Kidney epithelial cell (primary cell): ENCODE measurements around the gene CSRNP3. TPM values are rescaled to one million over a fixed set of nuclear protein-coding genes. Genes with fewer than 3 reads are reported as not detected.
A peak's percentile ranks its signal among the peaks of the same experiment; 100 is the strongest.

Experiments used
- DNase-seq: peaks from one replicate; pipeline ENCODE4 v3.0.0-alpha.2; 2010; ENCODE audit warnings: low read depth
- H3K27me3 ChIP-seq: 2 replicates; pipeline ENCODE4 v1.6.0; 2011; ENCODE audit warnings: low read length; ENCODE audit not compliant: control insufficient read depth, insufficient read depth
- H3K36me3 ChIP-seq: 2 replicates; pipeline ENCODE4 v1.5.1; 2011; ENCODE audit warnings: low read length; ENCODE audit not compliant: control insufficient read depth, insufficient read depth
- H3K4me3 ChIP-seq: 2 replicates; pipeline ENCODE4 v1.5.1; 2011; ENCODE audit warnings: low read depth, mild to moderate bottlenecking, control low read depth, low read length
- CTCF ChIP-seq: IDR thresholded peaks from 2 replicates; pipeline ENCODE4 v1.5.1; 2011; ENCODE audit warnings: mild to moderate bottlenecking, moderate library complexity, low read length, control low read depth, inconsistent platforms; ENCODE audit not compliant: insufficient read depth, poor library complexity, severe bottlenecking
- total RNA-seq: library from RNA; depleted of rRNA; stranded (reverse); fragments of >200 nt; gene quantifications from 2 replicates; pipeline ENCODE4 v1.2.3, GENCODE V29; 2015

Gene CSRNP3
- total RNA-seq, 1 donor from 2014 or later: 1.6 TPM

- Histone ChIP-seq H3K4me3 (no peak overlapping the region), H3K36me3 (no peaks in the 10 kb centered on the region), H3K27me3 (no peaks in the 10 kb centered on the region)
- TF ChIP-seq CTCF: no peak
- DNase-seq: no peak
Observed at GRCh38 chr2:165454905-165455304, 14.6 kb upstream of the CSRNP3 start.

DNA sequence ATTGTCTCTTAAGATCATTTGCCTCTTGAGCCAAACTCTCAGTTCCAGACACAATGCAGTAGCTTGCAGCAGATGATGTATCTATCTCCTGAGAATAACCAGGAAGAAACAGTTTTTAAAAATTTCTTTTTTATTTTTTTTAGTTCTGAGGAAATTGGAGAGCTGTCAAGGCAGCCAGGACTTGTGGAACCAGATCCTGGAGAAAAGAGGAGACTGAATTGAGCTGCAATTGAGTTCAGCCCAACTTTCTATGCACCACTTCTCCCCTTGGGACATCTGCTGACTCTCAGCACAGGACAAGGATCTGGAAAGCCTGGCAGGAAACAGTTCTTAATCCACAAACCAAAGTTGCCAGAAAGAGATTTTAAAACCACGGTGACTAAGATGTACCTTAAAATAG is 13.5 kb upstream of the CSRNP3 start:
- Histone ChIP-seq H3K36me3 (no peaks in the 10 kb centered on the region), H3K4me3 (no peak overlapping the region), H3K27me3 (no peaks in the 10 kb centered on the region)
- DNase-seq: no peak
- TF ChIP-seq CTCF: no peak

- Histone ChIP-seq H3K27me3 (no peaks in the 10 kb centered on the region), H3K36me3 (no peaks in the 10 kb centered on the region), H3K4me3 (no peak overlapping the region)
- TF ChIP-seq CTCF: no peak
- no peak for DNase-seq
Observed at GRCh38 chr2:165462443-165462842, 7.1 kb upstream of the CSRNP3 start.

DNA sequence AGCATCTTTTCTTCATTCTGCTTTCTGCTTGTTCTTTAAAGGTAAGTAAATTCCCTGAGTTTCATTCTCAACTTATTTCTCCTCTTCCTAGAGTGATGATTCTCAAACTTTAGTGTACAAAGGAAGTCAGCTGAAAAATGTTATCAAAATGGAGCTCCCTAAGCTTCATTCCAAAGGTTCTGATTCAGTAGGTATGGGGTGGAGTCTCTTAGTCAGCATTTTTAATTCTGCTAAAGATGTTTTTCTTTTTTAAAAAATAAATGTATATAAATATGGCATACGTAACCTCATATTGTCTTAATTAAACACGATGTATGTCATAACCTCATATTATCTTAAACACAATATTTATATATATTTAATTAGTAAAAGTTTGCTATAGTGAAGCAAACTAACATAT is 3.1 kb upstream of the CSRNP3 start:
- no peak for TF ChIP-seq CTCF
- no peaks in the 10 kb centered on the region for H3K36me3 ChIP-seq
- no peak for DNase-seq
- H3K27me3 ChIP-seq: no peaks in the 10 kb centered on the region
- no peak overlapping the region for H3K4me3 ChIP-seq

GRCh38 chr2:165467921-165468320 is 1.6 kb upstream of the CSRNP3 start:
- Histone ChIP-seq H3K36me3 (no peaks in the 10 kb centered on the region), H3K27me3 (no peaks in the 10 kb centered on the region), H3K4me3 (no peak overlapping the region)
- no peak for DNase-seq
- TF ChIP-seq CTCF: no peak

GRCh38 chr2:165470361-165470760 is 863 bp downstream of the CSRNP3 start:
- no peak for TF ChIP-seq CTCF
- H3K4me3 ChIP-seq: peak overlapping the region; percentile 67
- DNase-seq: no peak
- H3K27me3 ChIP-seq: no peaks in the 10 kb centered on the region
- no peaks in the 10 kb centered on the region for H3K36me3 ChIP-seq
